Nephron (organoid): Measurements from ENCODE around the gene CIITA.

Source experiments
- H3K27ac Mint-ChIP-seq, 3 experiments: 2 replicates each; pipeline ENCODE4 v1.8.0; 2020; ENCODE audit warnings: mixed read lengths in 3 of 3, mild to moderate bottlenecking in 2 of 3, moderate library complexity in 1 of 3
- H3K27me3 Mint-ChIP-seq: 2 replicates; pipeline ENCODE4 v1.8.0; 2021; ENCODE audit warnings: low read depth, mild to moderate bottlenecking, moderate library complexity, mixed read lengths
- H3K36me3 Mint-ChIP-seq: 2 replicates; pipeline ENCODE4 v1.8.0; 2020; ENCODE audit warnings: low read depth, mixed read lengths
- H3K4me1 Mint-ChIP-seq: 2 replicates; pipeline ENCODE4 v1.8.0; 2020; ENCODE audit warnings: mixed read lengths
- H3K4me3 Mint-ChIP-seq, 3 experiments: 2 replicates each; pipeline ENCODE4 v1.8.0; 2020; ENCODE audit warnings: mild to moderate bottlenecking in 3 of 3, mixed read lengths in 3 of 3, moderate library complexity in 2 of 3
- H3K9me3 Mint-ChIP-seq: 2 replicates; pipeline ENCODE4 v1.8.0; 2020; ENCODE audit warnings: mixed read lengths
- CTCF ChIP-seq, 3 experiments: fragments of 200-600 bp; sonication (generic); IDR thresholded peaks; one replicate each; pipeline ENCODE4 v1.5.0; 2021; ENCODE audit warnings: antibody characterized with exemption in 3 of 3; ENCODE audit not compliant: unreplicated experiment in 3 of 3

Gene CIITA

GRCh38 chr16:10880594-10881452 lies 3.8 kb downstream of the CIITA start:
- no peaks in the 10 kb centered on the region for H3K4me1 Mint-ChIP-seq
- TF ChIP-seq CTCF (IDR thresholded peaks at IDR 0.05; ENCODE audit: unreplicated experiment in 3 of 3) = no peak
- H3K4me3 Mint-ChIP-seq = no peak overlapping the region
- H3K27ac Mint-ChIP-seq = no peak overlapping the region
- no peaks in the 10 kb centered on the region for H3K36me3 Mint-ChIP-seq
- H3K27me3 Mint-ChIP-seq = peaks cover 56% of the 10 kb centered on the region
- no peaks in the 10 kb centered on the region for H3K9me3 Mint-ChIP-seq

- Mint-ChIP-seq H3K27me3 (peaks cover 55% of the 10 kb centered on the region), H3K27ac (no peak overlapping the region), H3K9me3 (no peaks in the 10 kb centered on the region), H3K36me3 (no peaks in the 10 kb centered on the region), H3K4me1 (no peaks in the 10 kb centered on the region), H3K4me3 (no peak overlapping the region)
- TF ChIP-seq CTCF (IDR thresholded peaks at IDR 0.05; ENCODE audit: unreplicated experiment in 3 of 3) = no peak
These were observed 4.6 kb downstream of the CIITA start for GRCh38 chr16:10881479-10882030.

- no peaks in the 10 kb centered on the region for H3K4me1 Mint-ChIP-seq
- peak overlapping the region in 1 of 3 experiments; percentile 87 for H3K27ac Mint-ChIP-seq
These were observed 6.0 kb downstream of the CIITA start for GRCh38 chr16:10883004-10883403.

GRCh38 chr16:10885246-10885645 lies 8.2 kb downstream of the CIITA start:
- Mint-ChIP-seq H3K4me1 (no peaks in the 10 kb centered on the region), H3K27me3 (peaks cover 43% of the 10 kb centered on the region), H3K4me3 (no peak overlapping the region), H3K36me3 (no peaks in the 10 kb centered on the region), H3K27ac (no peak overlapping the region), H3K9me3 (no peaks in the 10 kb centered on the region)
- TF ChIP-seq CTCF (IDR thresholded peaks at IDR 0.05; ENCODE audit: unreplicated experiment in 3 of 3) = no peak

More at GRCh38 chr16:10883004-10883403, 6.0 kb downstream of the CIITA start:
- H3K9me3 Mint-ChIP-seq = no peaks in the 10 kb centered on the region
- H3K4me3 Mint-ChIP-seq = no peak overlapping the region
- no peak for TF ChIP-seq CTCF (IDR thresholded peaks at IDR 0.05; ENCODE audit: unreplicated experiment in 3 of 3)
- no peaks in the 10 kb centered on the region for H3K36me3 Mint-ChIP-seq
- peaks cover 46% of the 10 kb centered on the region for H3K27me3 Mint-ChIP-seq

GRCh38 chr16:10888320-10888937 lies 11.4 kb downstream of the CIITA start:
- peaks cover 26% of the 10 kb centered on the region for H3K27me3 Mint-ChIP-seq
- H3K27ac Mint-ChIP-seq = no peak overlapping the region
- peaks cover 2% of the 10 kb centered on the region for H3K9me3 Mint-ChIP-seq
- no peak for TF ChIP-seq CTCF (IDR thresholded peaks at IDR 0.05; ENCODE audit: unreplicated experiment in 3 of 3)
- H3K4me3 Mint-ChIP-seq = no peak overlapping the region
- H3K36me3 Mint-ChIP-seq = no peaks in the 10 kb centered on the region
- H3K4me1 Mint-ChIP-seq = no peaks in the 10 kb centered on the region
